HepG2 (cell line): ENCODE data around the gene AKNA. TPM values are rescaled to one million over a fixed set of nuclear protein-coding genes. Genes with fewer than 3 reads are reported as not detected.

Experiments used
- ATAC-seq: fragments of 200-7000 bp; cut with Tn5 transposase; 3 replicates; pipeline ENCODE4 v1.9.1; 2020; ENCODE audit warnings: mild to moderate bottlenecking, moderate library complexity
- BruUV-seq: library from RNA; stranded (reverse); fragments of 400-500 nt; replicated peaks from 2 replicates; lab custom pipeline; 2021; lab: Mats Ljungman, UMichigan
- CTCF ChIA-PET: fragments of 300-600 bp; formaldehyde crosslinking; extraction: SDS; loops from one replicate; lab custom pipeline; 2021; ENCODE audit warnings: low total read pairs, inconsistent platforms, low intra/inter-chr PET ratio; lab: Yijun Ruan, JAX
- POLR2A ChIA-PET: fragments of 350-600 bp; sonication (Branson Sonifier 250); formaldehyde crosslinking; loops from one replicate; lab custom pipeline; 2020; ENCODE audit warnings: antibody characterized with exemption, inconsistent platforms; lab: Yijun Ruan, JAX
- DNase-seq: peaks from one replicate; pipeline ENCODE4 v3.0.0-alpha.2; 2015; ENCODE audit warnings: low spot score
- FAIRE-seq: peaks from 3 replicates; lab custom pipeline; 2011; peaks lifted over from hg19 to GRCh38; lab: Jason Lieb, UNC
- H2AFZ ChIP-seq: one replicate; pipeline ENCODE4 v1.6.1; 2011; ENCODE audit warnings: low read length, inconsistent platforms
- H3K27ac ChIP-seq: fragments of 300-600 bp; 3 replicates; pipeline ENCODE4 v1.8.0; 2011; ENCODE audit warnings: mixed run types, mild to moderate bottlenecking, mixed read lengths, low read length, inconsistent platforms; ENCODE audit not compliant: insufficient read depth; ENCODE audit errors: extremely low read length
- H3K27me3 ChIP-seq, 2 experiments: fragments of 200-600 bp in 1 of 2; 2 replicates in 1 of 2; 3 replicates in 1 of 2; pipeline versions ENCODE4 v1.6.0 to v1.8.0; 2011; ENCODE audit warnings: low read length in 2 of 2, mild to moderate bottlenecking in 2 of 2, moderate library complexity in 2 of 2, inconsistent platforms in 1 of 2; ENCODE audit not compliant: insufficient read depth in 2 of 2, control insufficient read depth in 1 of 2
- H3K36me3 ChIP-seq, 2 experiments: fragments of 200-600 bp in 1 of 2; replicated peaks in 1 of 2; 2 replicates in 1 of 2; 3 replicates in 1 of 2; pipeline versions ENCODE4 v1.5.1 to v1.8.0; 2011; ENCODE audit warnings: low read length in 2 of 2, inconsistent platforms in 1 of 2; ENCODE audit not compliant: insufficient read depth in 2 of 2, control insufficient read depth in 1 of 2
- H3K4me1 ChIP-seq: 2 replicates; pipeline ENCODE4 v1.5.1; 2012; ENCODE audit warnings: low read length, inconsistent platforms; ENCODE audit not compliant: insufficient read depth
- H3K4me2 ChIP-seq: 2 replicates; pipeline ENCODE4 v1.6.0; 2011; ENCODE audit warnings: low read depth, low read length, inconsistent platforms
- H3K4me3 ChIP-seq, 3 experiments: fragments of 200-600 bp in 1 of 3; sonication (generic), shearing (Covaris generic) in 1 of 3; replicated peaks in 1 of 3; 2 replicates each; pipeline ENCODE4 v1.5.1; 2011 to 2016; ENCODE audit warnings: low read length in 3 of 3, inconsistent platforms in 2 of 3, low read depth in 2 of 3, mild to moderate bottlenecking in 2 of 3, control low read depth in 1 of 3, mixed read lengths in 1 of 3; ENCODE audit not compliant: insufficient read depth in 1 of 3
- H3K79me2 ChIP-seq: one replicate; pipeline ENCODE4 v1.6.1; 2011; ENCODE audit warnings: low read length, inconsistent platforms; ENCODE audit not compliant: insufficient read depth
- H3K9ac ChIP-seq: 2 replicates; pipeline ENCODE4 v1.6.0; 2011; ENCODE audit warnings: mild to moderate bottlenecking, low read depth, low read length, inconsistent platforms; ENCODE audit not compliant: insufficient read depth
- H3K9me3 ChIP-seq: 2 replicates; pipeline ENCODE4 v1.5.1; 2012; ENCODE audit warnings: mild to moderate bottlenecking, low read length
- H4K20me1 ChIP-seq: 2 replicates; pipeline ENCODE4 v1.6.0; 2011; ENCODE audit warnings: inconsistent platforms, mild to moderate bottlenecking, low read length, moderate library complexity; ENCODE audit not compliant: insufficient read depth
- AKAP8 ChIP-seq: sonication (generic); formaldehyde crosslinking; IDR thresholded peaks from 2 replicates; pipeline ENCODE4 v1.5.1; 2020; ENCODE audit warnings: mild to moderate bottlenecking, missing genetic modification reagents
- BORCS8-MEF2B ChIP-seq: sonication (generic); formaldehyde crosslinking; IDR thresholded peaks from 2 replicates; pipeline ENCODE4 v1.8.0; 2022; ENCODE audit warnings: mild to moderate bottlenecking, missing genetic modification reagents
- FIP1L1 ChIP-seq: fragments of 200-400 bp; formaldehyde crosslinking; IDR thresholded peaks from 2 replicates; pipeline ENCODE4 v1.6.1; 2018; ENCODE audit warnings: low read depth, mild to moderate bottlenecking, low read length, moderate library complexity, borderline replicate concordance; ENCODE audit not compliant: insufficient read depth
- GLI4 ChIP-seq: sonication (generic); formaldehyde crosslinking; IDR thresholded peaks from 2 replicates; pipeline ENCODE4 v1.5.1; 2020; ENCODE audit warnings: missing genetic modification reagents, mild to moderate bottlenecking, moderate library complexity, borderline replicate concordance
- KLF11 ChIP-seq: IDR thresholded peaks from 2 replicates; pipeline ENCODE4 v1.6.1; 2016; ENCODE audit warnings: missing compliant biosample characterization
- MAZ ChIP-seq, 2 experiments: sonication (generic) in 1 of 2; formaldehyde crosslinking in 1 of 2; IDR thresholded peaks; 2 replicates each; pipeline versions ENCODE4 v1.5.0 to v1.6.1; 2012 to 2020; ENCODE audit warnings: low read depth in 2 of 2, mild to moderate bottlenecking in 2 of 2, borderline replicate concordance in 1 of 2, improper control_type of control experiment in 1 of 2, low read length in 1 of 2, missing genetic modification reagents in 1 of 2, moderate library complexity in 1 of 2
- MED13 ChIP-seq: sonication (generic); formaldehyde crosslinking; IDR thresholded peaks from 2 replicates; pipeline ENCODE4 v1.5.0; 2020; ENCODE audit warnings: missing genetic modification reagents
- RBAK ChIP-seq: sonication (generic); formaldehyde crosslinking; IDR thresholded peaks from 2 replicates; pipeline ENCODE4 v1.5.1; 2020; ENCODE audit warnings: mild to moderate bottlenecking, missing genetic modification reagents
- ZKSCAN8 ChIP-seq: IDR thresholded peaks from 2 replicates; pipeline ENCODE4 v1.6.1; 2016; ENCODE audit warnings: borderline replicate concordance, missing genetic modification reagents, missing compliant biosample characterization
- ZNF260 ChIP-seq: sonication (generic); formaldehyde crosslinking; IDR thresholded peaks from 2 replicates; pipeline ENCODE4 v1.4.0; 2020; ENCODE audit warnings: missing genetic modification reagents, low read depth, mild to moderate bottlenecking, borderline replicate concordance
- WGBS: methylation state at CpG from one replicate; pipeline ENCODE4 v1.1.6; 2017; ENCODE audit warnings: low lambda C conversion rate; 5-methylcytosine and 5-hydroxymethylcytosine counted together
- in situ Hi-C: cut with HindIII; loops from 2 replicates; pipeline ENCODE4 v1.10.0; 2017; ENCODE audit warnings: low pct_unique_long_range_greater_than_20kb; ENCODE audit not compliant: extremely low pct_ligation_motif_present
- intact Hi-C: fragments of 100-400 bp; cut with micrococcal nuclease; formaldehyde crosslinking; loops from one replicate; pipeline ENCODE4 v1.10.0; 2022; ENCODE audit not compliant: unreplicated experiment
- polyA plus RNA-seq, 8 experiments: library from polyadenylated mRNA; depleted of rRNA in 3 of 8; stranded (reverse) in 7 of 8; unstranded in 1 of 8; fragments of >200 nt; fragmentation: Illumina TruSeq in 4 of 8; extraction: Trizol in 4 of 8; gene quantifications; 2 replicates each; pipeline versions ENCODE4 v1.2.1 to v1.2.3, GENCODE V29; 2011 to 2016; ENCODE audit warnings: low read depth in 4 of 8, missing spikeins in 1 of 8, mixed read lengths in 1 of 8; ENCODE audit not compliant: insufficient read depth in 1 of 8
- total RNA-seq, 5 experiments: library from RNA; depleted of rRNA; stranded (reverse); fragments of >200 nt; fragmentation: Illumina TruSeq; extraction: Trizol; gene quantifications; 2 replicates each; pipeline ENCODE4 v1.2.3, GENCODE V29; 2016; ENCODE audit warnings: low read depth in 1 of 5

The AKNA gene
- total and polyA plus RNA-seq, 2 of the 13 experiments (the other 11 are each of a cell fraction or from before 2014, with no cell fraction given): 3.0 to 3.1 TPM

- no peak for TF ChIP-seq KLF11 (CRISPR knock-in tag)
These were observed 26.2 kb downstream of the AKNA start (continued) for GRCh38 chr9:114361542-114361941.

- ATAC-seq (no peak), DNase-seq (no peak), FAIRE-seq (no peak)
- Histone ChIP-seq H3K36me3 (peaks cover 0 to 44% of the 10 kb centered on the region in 2 experiments; a peak in 3 of 5 replicates), H3K27ac (no peak overlapping the region), H3K4me2 (no peak overlapping the region), H3K4me1 (peaks cover 10% of the 10 kb centered on the region), H3K79me2 (no peaks in the 10 kb centered on the region), H3K27me3 (no peaks in the 10 kb centered on the region), H3K9ac (no peak overlapping the region), H4K20me1 (no peaks in the 10 kb centered on the region), H3K9me3 (no peaks in the 10 kb centered on the region), H2AFZ (no peak overlapping the region), H3K4me3 (no peak overlapping the region)
- WGBS: 97% methylated on average over 6 of the region's 7 CpGs
- TF ChIP-seq ZNF260 (CRISPR knock-in tag) (no peak), AKAP8 (no peak), MED13 (CRISPR knock-in tag) (no peak), ZKSCAN8 (no peak), MAZ (IDR thresholded peaks at IDR 0.05; ENCODE audit: borderline replicate concordance, low read depth, low read length) (no peak), MAZ (CRISPR knock-in tag; IDR thresholded peaks at IDR 0.05; ENCODE audit: low read depth) (no peak), GLI4 (CRISPR knock-in tag) (no peak), RBAK (CRISPR knock-in tag) (no peak), FIP1L1 (no peak), BORCS8-MEF2B (CRISPR knock-in tag) (no peak)
- intact Hi-C loops (no loop called here), in situ Hi-C loops (no loop called here)
- BruUV-seq: no TSS peak
- CTCF ChIA-PET: no interaction called here
- POLR2A ChIA-PET: no interaction called here
These were observed 28.0 kb downstream of the AKNA start for GRCh38 chr9:114359801-114360200.
